GM13977 (cell line): ENCODE data around the gene SMR3A.
A peak's percentile ranks its signal among the peaks of the same experiment; 100 is the strongest.

Source experiments
- DNase-seq: peaks from one replicate; pipeline ENCODE4 v3.0.0; 2012; ENCODE audit warnings: low spot score
- CTCF ChIP-seq: IDR thresholded peaks from 2 replicates; pipeline ENCODE4 v1.5.1; 2012; ENCODE audit warnings: mild to moderate bottlenecking, control low read depth; ENCODE audit not compliant: insufficient read depth; ENCODE audit errors: extremely low read depth, missing control alignments
- in situ Hi-C: fragments of 300-500 bp; cut with MboI; formaldehyde crosslinking; loops from one replicate; pipeline ENCODE4 v1.12.0; 2022; ENCODE audit warnings: low sequenced_read_pairs, low pct_unique_long_range_greater_than_20kb, mixed read lengths, inconsistent platforms; ENCODE audit not compliant: unreplicated experiment

The SMR3A gene

GRCh38 chr4:70360460-70360859 lies at the start of gene SMR3A:
SMR3A (plus strand) TSS chr4:70360760; CDS start chr4:70362116, 1,356 bp downstream.
- in situ Hi-C loops = no loop called here
- no peak for DNase-seq
- TF ChIP-seq CTCF = no peak

GRCh38 chr4:70313736-70314135 lies 46.8 kb upstream of the SMR3A start:
- no peak for TF ChIP-seq CTCF
- no peak for DNase-seq
- in situ Hi-C loops = no loop called here

GRCh38 chr4:70315928-70316327 lies 44.6 kb upstream of the SMR3A start:
- in situ Hi-C loops = no loop called here

GRCh38 chr4:70326052-70326451 lies 34.5 kb upstream of the SMR3A start:
- DNase-seq = no peak
- TF ChIP-seq CTCF = no peak
- in situ Hi-C loops = no loop called here

More at GRCh38 chr4:70315928-70316327, 44.6 kb upstream of the SMR3A start:
- peak; percentile 47 for TF ChIP-seq CTCF
- DNase-seq = no peak

GRCh38 chr4:70334681-70335080 lies 25.9 kb upstream of the SMR3A start, which contains the start of gene CABS1:
CABS1 (plus strand) TSS chr4:70334981; CDS start chr4:70335040, 59 bp downstream.
- TF ChIP-seq CTCF = no peak
- in situ Hi-C loops = no loop called here

GRCh38 chr4:70336043-70336442 lies 24.5 kb upstream of the SMR3A start:
- no peak for DNase-seq
- in situ Hi-C loops = no loop called here
- no peak for TF ChIP-seq CTCF

More at GRCh38 chr4:70334681-70335080, 25.9 kb upstream of the SMR3A start, which contains the start of gene CABS1:
- no peak for DNase-seq

- no peak for DNase-seq
- TF ChIP-seq CTCF = no peak
- in situ Hi-C loops = no loop called here
Measured at GRCh38 chr4:70337886-70338420, 22.6 kb upstream of the SMR3A start.
